ENCODE data around the gene RFTN1.

GRCh38 chr3:16377847-16378302, 135.6 kb downstream of the RFTN1 start:
- TF ChIP-seq EZH2 (IDR thresholded peaks at IDR 0.05) = no peak
- TF ChIP-seq, protein P1, sequence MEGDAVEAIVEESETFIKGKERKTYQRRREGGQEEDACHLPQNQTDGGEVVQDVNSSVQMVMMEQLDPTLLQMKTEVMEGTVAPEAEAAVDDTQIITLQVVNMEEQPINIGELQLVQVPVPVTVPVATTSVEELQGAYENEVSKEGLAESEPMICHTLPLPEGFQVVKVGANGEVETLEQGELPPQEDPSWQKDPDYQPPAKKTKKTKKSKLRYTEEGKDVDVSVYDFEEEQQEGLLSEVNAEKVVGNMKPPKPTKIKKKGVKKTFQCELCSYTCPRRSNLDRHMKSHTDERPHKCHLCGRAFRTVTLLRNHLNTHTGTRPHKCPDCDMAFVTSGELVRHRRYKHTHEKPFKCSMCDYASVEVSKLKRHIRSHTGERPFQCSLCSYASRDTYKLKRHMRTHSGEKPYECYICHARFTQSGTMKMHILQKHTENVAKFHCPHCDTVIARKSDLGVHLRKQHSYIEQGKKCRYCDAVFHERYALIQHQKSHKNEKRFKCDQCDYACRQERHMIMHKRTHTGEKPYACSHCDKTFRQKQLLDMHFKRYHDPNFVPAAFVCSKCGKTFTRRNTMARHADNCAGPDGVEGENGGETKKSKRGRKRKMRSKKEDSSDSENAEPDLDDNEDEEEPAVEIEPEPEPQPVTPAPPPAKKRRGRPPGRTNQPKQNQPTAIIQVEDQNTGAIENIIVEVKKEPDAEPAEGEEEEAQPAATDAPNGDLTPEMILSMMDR (IDR thresholded peaks at IDR 0.05) = no peak
